GM18907 (cell line): ENCODE measurements around the gene ZNF568.

Experiments used
- ATAC-seq: cut with Tn5 transposase; IDR thresholded peaks from one replicate; pipeline ENCODE4 v1.9.1; 2021; ENCODE audit warnings: mild to moderate bottlenecking, moderate library complexity; ENCODE audit not compliant: unreplicated experiment

ZNF568 gene

GRCh38 chr19:36997843-36998235, 81.7 kb downstream of the ZNF568 start:
- ATAC-seq: no peak

GRCh38 chr19:36999313-36999712, 83.2 kb downstream of the ZNF568 start:
- no peak for ATAC-seq

- no peak for ATAC-seq
These were observed 91.6 kb downstream of the ZNF568 start for GRCh38 chr19:37007587-37008220.

GRCh38 chr19:37009871-37010270, 93.7 kb downstream of the ZNF568 start:
- ATAC-seq: no peak

- no peak for ATAC-seq
These were observed 96.1 kb downstream of the ZNF568 start for GRCh38 chr19:37012093-37012745.

- ATAC-seq: no peak
These were observed 98.3 kb downstream of the ZNF568 start for GRCh38 chr19:37014456-37014855.

- no peak for ATAC-seq
These were observed 129.0 kb downstream of the ZNF568 start for GRCh38 chr19:37045140-37045539.
